Fibroblast of upper back skin (primary cell): ENCODE data around the gene EMP1.

Experiments used
- DNase-seq: peaks from one replicate; pipeline ENCODE4 v3.0.0-alpha.2; 2013

The EMP1 gene

DNA sequence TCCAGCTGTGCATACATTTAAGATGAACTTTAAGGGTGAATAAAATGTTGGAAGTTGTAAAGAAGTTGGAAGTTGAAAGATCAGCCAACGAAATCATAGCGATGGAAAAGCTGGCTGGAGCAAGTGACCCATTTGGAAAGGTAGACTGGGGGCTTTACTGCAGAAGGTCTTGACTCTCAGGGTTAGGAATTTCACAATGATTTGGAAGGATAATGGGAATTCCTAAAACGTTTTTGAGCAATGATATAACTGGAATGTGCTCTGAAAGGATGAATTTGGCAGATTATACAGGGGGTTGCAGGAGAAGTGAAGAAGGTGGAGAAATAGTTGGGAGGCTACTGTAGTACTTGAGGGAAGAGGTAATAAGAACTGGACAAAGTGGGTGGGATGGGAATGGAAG, 27.4 kb downstream of the EMP1 start:
- peak; percentile 86 for DNase-seq

DNA sequence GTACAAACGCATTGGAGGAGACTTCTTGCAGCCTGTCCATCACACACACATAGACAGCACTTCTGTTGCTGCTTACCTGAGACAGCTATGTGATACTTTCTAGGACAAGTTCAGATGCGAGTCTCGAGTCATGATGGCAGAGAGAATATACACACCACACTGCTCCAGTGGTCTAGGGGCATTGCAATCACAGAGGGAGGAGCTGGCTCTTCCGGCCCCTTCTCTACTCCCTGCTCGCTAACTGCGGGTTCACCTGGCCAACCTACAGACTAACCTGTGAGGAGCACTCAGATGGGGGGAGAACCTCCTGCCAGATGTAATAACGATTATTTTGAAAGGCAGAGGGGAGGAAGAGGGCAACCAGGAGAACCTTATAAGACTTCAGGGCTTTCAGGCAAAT, 30.7 kb downstream of the EMP1 start:
- DNase-seq = no peak

DNA sequence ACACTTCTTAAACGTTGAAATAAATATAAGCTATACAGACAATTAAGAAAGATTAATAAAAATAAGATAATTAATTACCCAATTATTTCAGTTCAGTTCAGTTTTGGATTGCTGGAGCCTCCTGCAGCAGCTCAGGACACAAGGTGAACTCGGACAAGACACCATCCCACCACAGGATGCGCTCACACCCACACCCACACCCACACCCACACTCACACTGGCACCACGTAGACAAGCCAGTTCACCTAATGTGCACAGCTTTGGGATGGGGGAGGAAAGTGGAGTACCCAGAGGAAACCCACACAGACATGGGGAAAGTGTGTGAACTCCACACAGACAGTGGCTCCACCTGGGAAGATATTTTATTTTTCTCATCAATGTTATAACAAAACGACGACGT, 32.1 kb downstream of the EMP1 start:
- DNase-seq = no peak

DNA sequence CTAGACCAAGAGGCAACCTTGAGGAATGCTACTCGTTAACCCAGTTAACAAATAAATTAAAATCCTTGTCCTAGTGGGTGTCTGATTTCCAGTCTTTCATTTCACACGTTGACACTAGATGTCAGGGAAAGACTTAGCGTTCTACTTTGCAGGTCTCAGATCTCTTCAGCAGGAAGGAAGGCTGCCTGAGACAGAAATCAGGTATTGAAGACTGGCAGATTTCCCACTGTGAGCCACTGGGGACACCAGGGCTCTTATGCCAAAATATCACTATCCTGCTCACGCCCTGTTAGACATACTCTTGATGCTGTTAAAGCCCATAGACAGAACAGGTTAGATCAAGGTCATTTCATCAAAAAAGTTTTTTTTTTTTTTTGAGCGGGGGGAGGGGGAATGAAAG, 33.0 kb downstream of the EMP1 start:
- DNase-seq = no peak

DNA sequence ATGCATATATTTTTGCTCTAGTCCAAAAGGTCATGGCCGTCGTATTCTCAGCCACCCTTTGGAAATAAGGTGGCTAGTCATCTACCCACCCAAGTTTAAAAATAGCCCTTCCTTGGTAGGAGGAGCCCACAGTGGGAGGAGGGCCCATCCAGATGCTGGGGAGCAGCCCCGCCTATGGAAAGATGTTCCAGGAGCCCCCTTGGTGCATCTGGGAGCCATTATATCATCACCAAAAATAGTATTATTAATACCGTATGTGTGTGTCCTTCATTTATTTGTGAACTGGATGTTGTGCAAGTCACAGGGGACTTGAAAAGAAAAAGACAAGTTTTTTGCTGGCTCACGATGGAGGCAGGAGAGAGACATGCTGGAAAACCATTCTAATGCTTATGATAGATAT, 34.0 kb downstream of the EMP1 start:
- peak; percentile 64 for DNase-seq

DNA sequence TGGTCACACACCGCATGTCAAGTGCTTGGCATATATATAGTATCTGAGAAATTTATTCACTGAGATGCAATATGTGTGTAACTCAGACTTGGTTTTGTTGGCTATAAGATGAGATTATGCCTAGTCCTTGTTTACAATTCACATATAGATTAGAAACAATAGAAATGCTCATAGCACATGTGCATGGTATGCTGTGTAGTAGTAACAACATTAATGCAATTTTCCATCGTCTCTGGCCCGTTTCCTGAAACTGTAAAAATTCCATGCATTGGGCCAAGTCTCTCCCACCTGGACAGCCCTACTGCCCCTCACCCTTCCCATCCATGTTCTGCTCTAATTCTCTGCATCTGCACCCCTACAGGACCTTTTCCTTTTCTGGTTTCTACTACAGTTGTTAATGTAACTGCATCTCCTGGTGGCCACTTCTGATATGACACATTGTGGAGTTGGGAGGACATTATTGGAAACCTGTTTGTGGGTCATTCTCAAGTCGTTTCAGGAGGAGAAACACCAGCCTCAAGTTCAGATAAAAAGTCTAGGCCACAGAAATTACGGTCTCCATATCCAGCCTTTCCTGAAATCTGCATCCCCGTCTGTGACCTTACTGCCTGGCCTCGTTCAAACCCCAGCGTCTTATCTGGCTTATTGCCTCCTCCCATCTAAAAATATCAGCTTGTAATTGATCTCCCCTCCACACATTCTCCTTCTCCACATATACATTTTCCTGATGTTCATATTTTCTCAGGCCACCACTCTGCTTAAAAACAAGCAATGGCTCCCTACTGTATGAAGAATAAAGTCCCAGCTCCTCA, 37.5 kb downstream of the EMP1 start:
- DNase-seq = peak; percentile 69

DNA sequence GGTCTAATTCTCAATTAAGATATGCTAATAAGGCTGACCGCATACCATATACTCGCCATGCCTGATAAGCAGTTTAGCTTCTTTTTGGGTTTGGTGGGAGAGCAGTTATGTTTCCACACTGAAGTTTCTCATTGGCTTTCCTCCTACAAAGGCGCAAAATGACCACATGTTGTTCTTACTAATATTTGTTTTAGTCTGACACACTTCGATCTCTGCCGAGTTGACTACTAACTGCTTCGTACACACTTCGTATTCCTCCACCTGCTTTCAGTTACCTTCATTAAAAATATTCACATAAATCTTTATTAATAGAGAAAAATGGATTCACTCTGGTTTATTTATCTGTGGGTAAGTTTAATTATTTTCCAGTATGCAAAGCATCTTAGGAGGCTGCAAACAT, 41.7 kb downstream of the EMP1 start:
- DNase-seq = no peak

DNA sequence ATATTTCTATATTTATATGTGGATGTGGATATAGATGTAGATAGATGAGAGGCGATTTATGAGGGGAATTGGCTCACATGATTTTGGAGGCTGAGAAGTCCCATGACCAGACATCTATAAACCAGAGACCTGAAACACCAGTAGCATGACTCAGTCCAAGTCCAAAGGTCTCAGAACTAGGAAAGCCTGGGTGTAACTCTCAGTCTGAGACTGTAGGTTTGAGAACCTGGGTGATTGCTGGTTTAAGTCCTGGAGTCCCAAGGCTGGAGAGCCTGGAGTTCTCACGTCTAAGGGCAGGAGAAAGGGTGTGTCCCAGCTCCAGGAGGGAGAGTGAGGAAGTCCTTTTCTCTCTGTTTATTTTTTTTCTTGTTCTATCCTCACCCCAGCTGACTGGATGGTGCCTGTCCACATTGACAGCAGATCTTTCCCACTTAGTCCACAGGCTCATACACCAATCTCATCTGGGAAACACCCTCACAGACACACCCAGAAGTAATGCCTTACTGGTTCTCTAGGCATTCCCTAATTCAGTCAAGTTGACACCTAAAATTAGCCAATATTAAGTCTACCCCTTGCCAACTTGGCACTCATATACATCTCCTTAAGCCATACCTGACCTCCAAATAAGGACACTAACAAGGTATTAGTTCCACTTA, 45.4 kb downstream of the EMP1 start:
- DNase-seq = no peak

DNA sequence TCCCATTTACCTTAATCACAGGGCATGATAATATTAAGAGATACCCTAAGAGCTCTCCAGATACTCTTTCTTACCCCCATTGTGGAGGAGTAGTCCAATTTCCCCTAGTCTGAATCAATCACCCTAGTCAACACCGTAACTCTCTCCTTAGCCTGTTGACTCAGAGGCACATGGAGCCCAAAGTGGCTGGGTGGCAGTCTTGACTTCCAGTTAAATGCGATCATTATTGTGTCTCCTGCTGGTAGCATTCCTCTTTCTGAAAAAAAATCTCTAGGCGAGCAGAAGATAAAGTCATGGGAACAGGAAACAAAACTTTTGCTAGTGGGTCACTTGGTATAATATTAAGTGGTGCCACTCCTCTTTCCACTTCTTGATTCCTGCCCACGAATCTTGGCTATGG, 46.4 kb downstream of the EMP1 start:
- no peak for DNase-seq

DNA sequence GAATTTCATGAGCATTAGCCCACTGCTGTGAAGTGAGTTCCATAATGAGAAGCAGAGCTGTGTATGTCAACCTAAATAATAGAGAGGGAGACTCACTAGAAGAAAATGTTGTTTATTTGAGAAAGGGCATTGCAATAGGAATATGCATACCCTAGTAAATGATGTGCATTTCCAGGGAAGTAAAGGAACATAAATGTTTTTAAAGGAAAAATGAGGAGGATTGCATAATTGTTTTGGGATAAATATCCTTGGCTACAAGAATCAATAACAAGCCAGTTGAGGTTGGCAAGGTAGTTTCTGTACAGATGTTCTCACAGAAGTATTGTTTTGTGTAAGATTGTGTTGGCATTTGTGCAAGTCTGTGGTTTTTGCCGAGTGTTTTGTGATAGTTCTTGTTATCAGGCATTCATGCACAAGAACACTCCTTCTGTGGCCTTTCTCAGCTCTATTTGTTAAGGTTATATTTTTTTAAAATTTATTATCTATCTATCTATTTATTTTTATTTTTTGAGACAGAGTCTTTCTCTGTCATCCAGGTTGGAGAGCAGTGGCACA, 47.1 kb downstream of the EMP1 start:
- DNase-seq = no peak

DNA sequence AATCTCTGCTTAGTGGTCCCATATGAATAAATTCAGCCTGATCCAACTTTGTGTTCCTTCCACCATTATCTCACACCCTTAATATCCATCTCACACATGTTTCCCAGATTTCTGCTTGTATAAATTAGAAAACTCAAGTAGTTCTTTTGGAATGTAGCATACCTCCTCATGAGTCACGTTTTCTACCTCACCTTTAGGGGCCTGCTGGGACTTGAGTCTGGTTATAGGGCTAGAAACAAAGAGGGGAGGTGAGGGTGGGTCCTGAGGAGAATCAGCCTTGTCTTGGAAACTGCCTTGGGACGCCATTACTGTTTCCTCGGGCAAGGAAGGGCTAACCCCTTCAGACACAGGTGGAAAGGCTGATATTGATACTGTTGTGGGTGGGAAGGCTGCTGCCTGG, 51.1 kb downstream of the EMP1 start:
- no peak for DNase-seq

DNA sequence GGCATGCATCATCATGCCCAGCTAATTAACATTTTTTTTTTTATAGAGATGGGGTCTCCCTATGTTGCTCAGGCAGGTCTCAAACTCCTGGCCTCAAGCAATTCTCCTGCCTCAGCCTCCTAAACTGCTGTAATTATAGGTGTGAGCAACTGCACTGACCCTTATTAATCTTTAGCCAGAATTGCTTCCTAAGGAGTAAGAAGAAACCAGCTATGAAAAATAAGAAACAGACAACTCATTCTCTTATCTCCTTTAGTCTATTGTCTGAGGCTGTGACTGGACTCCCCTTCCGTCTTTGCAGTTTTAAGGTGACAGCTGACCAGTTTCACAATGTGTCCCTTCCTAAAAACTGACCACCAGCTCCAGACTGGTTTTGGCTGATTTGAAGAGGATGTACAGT, 52.4 kb downstream of the EMP1 start:
- DNase-seq = no peak

DNA sequence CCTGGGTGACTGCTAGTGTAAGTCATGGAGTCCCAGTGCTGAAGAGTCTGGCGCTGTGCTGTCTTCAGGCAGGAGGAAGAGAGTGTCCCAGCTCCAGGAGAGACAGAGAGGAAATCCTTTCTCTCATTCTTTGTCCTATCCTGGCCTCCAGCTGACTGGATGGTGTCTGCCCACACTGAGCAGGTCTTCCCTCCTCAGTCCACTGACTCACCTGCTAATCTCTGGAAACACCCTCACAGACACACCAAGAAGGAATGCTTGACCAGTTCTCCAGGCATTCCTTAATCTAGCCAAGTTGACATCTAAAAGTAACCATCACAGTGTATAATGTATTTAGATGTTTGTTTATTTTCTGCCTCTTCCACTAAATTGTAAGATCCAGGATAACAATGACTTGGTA, 53.9 kb downstream of the EMP1 start:
- DNase-seq = peak; percentile 51

DNA sequence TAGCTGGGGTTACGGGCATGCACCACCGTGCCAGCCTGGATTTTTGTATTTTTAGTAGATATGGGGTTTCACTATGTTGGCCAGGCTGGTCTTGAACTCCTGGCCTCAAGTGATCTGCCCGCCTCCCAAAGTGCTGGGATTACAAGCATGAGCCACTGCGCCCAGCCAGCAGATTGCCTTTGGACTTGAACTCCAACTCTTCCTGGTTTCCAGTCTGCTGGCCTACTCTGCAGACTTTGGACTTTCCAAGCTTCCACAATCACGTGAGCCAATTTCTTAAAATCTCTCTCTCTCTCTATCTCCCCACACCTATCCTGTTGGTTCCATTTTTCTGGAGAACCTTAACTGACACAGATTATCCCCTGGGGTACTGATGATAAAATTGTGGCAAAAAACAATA, 55.0 kb downstream of the EMP1 start:
- no peak for DNase-seq

DNA sequence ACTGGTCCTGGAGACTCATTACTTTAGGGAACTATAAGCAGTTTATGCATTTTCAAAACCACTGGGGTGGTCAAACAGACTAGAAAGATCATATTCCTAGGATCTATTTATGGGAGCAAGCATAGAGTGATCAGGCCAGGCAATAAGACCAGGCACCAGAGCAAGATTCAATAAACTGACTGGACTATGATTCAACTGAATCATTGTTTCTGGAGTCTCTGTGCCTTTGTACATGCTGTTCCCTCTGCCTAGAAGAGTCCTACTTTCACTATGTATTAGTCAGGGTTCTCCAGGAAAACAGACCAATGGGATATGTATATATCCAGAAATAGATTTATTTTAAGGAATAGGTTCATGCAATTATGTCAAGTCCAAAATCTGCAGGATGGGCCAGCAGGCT, 55.5 kb downstream of the EMP1 start:
- no peak for DNase-seq

DNA sequence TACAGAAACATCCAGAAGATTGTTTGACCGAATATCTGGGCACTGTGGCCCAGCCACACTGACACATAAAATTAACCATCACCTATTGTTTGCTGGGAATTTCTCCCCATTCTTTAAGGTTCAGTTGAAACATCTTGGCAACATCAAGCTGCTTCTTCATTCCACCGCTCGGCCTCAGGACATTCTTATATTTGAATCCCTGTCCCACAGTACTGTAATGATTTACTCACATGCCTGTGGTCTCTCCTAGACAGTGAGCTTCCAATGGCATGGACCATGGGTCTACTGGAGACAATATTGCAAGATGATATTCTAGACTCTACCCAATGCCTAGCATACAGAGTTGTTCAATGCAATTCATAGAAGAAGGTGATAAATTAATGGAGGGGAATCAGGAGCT, 56.1 kb downstream of the EMP1 start:
- DNase-seq = no peak

DNA sequence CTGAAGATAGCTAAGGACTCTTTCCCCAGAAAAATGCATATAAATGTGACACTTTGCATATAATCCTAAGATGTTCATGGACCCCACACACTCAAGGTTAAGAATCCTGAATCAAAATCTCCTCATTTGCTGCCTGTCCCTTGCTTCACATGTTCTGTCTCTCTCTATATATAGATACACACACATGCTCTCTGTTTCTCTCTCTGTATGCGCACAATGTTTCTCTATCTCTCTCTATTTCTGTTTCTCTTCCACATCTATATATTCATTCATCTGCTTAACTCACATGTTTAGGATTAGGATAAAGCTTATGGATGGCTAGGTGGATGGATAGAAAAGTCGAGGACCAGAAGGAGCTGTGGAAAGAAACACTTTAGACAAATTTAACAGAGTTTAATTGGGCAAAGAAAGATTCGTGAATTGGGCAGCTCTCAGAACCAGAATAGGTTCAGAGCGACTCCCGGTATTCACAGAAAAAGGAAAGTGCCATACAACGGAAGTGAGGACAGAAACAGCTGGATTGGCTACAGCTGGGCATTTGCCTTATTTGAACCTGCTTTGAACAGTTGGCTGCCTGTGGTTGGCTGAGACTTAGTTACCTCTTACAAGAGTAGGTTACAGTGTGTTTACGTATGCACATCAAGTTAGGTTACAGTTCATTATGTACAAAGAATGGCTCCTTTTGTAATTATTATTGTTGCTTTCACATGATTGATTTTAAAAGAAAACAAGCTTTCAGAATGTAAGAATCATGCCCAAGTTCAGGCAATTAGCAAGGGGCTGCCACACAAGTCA, 57.6 kb downstream of the EMP1 start:
- DNase-seq = no peak

DNA sequence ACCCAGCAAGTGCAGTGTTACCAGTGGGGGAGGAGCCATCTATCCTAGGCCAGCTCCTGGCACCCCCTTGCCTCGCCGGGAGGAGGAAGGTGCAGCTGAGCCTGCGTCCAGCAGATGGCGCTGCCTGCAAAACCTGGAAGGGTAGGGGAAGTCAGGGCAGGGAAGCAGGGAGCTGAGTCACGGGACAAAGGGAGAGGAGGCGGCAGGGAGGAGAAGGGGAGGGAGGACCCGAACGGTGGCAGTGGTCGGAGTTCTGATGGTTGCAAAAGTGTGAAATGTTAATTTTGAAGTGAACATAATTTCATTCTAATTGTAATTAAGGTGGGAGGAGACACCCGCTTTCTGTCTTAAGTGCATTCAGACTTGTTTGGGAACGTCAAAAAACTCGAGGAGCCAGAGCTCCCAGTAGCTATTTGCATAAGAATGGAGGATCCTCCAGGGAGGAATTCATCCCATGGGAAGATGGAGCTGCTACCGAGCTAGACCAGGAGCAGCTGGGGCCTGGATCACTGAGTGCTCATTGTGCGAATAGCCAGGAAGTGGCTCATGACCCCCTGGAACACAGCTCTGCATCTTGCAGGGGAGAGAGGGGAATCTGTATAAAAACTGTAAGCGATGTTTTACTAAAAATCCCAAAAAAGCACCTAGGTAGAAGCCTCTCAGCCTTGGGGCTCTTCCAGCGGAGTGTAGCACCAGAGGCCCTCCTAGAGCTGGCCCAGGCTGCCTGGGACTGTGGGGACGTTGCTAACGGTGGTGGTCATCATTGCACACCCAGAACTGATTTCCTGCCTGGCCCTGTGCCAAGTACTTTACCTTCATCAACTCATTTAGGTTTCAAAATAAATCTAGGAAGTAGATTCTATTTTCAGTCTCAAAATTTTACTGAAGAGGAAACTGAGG, 59.5 kb downstream of the EMP1 start:
- peak; percentile 93 for DNase-seq

DNA sequence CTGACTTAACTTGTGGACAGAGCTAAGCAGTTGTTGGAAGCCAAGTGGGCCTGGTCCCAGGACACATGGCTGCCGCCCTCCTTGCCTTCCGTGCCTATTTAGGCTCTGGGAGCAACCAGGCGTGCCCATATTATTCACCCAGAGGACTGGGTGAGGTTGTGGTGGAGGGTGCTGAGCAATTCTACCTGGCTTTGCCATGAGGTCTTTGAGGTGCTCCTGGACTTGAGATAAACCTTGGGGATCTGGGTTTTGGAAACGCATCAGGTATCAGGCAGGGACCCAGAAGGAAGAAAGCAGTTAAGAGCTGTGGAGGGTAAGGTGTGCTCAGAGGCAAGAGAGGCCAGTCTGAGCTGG, 60.1 kb downstream of the EMP1 start:
- DNase-seq = no peak

DNA sequence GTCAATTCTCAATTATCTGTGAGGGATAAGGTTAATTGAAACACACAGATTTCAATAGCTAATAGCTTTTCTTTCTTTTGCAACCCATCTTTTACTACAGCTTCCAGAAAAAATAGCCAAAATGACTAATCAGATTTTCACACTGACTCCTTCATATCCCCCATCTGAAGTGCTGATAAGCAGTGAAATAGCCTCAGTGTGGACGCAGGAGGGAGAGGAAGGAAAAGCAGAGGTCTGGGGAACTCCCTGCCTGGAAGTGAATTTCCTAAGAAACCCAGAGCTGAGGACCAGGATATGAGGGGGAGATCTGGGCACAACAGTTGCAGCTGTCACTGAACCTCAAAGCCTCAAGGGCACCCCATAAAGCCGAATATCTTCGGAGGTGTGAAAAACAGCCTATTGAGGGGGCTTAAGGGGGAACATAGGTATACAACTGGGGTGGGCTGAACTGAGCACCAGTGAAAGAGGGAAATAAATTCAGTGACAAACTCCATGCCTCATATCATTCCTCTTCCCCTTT, 60.9 kb downstream of the EMP1 start:
- no peak for DNase-seq

DNA sequence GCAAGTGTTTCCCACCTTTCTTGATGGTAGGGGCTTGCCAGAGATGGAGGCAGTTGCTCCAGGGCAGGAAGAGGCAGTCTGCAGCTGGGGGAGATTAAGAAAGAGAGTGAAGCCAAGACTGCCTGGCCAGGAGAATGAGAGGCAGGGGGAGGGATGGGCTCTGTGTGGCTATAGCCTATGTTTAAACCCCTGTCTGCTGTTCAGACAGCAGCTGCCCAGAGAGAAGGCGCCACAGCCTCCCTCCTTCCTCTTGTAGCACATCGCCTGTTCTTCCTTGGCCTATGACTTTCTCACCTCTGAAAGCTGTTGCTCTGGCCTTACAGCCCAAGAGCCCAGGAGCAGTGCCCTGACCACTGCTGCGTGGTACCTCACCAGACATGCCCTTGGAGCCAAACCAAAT, 61.7 kb downstream of the EMP1 start:
- peak; percentile 32 for DNase-seq

DNA sequence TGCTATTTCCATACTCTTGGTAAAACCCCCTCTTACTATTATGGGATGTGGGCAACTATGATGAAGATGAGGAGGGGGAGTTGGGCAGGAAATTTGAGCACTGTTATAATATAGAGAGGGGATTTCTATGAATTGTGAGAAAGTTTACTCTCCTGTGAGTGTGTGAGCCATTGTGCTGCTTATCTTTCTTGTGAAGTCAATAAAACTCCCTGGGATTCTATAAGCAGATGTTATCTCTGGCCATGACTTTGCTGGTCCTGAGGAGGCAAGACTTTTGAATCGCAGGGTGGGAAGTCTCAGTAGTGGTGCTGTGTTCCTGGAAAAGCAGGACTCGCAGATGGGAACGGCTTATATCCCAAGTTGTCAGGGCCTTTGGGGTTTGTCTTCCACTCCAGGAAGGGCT, 62.2 kb downstream of the EMP1 start:
- no peak for DNase-seq
